Endothelial cell of umbilical vein (primary cell): ENCODE measurements around the gene POLN. TPM values are rescaled to one million over a fixed set of nuclear protein-coding genes. Genes with fewer than 3 reads are reported as not detected.
"Not testable (repeated sequence)": the region's sequence is repeated elsewhere in the genome, so short reads cannot be mapped to it uniquely, and the experiment has no call there.

Source experiments
- BruUV-seq: library from RNA; stranded (reverse); fragments of 400-500 nt; replicated peaks from 2 replicates; lab custom pipeline; 2021; lab: Mats Ljungman, UMichigan
- CTCF ChIA-PET: fragments of 300-600, 350-600 bp; sonication (Branson Sonifier 250); formaldehyde crosslinking; loops from one replicate; lab custom pipeline; 2021; ENCODE audit warnings: antibody characterized with exemption, inconsistent platforms; lab: Charles Lee
- POLR2A ChIA-PET: fragments of 300-600, 350-600 bp; sonication (Branson Sonifier 250); formaldehyde crosslinking; loops from one replicate; lab custom pipeline; 2021; ENCODE audit warnings: antibody characterized with exemption, inconsistent platforms; lab: Charles Lee
- DNase-seq: peaks from one replicate; pipeline ENCODE4 v3.0.0-alpha.2; 2011; ENCODE audit warnings: low read depth, low spot score
- FAIRE-seq: peaks from 2 replicates; lab custom pipeline; 2011; peaks lifted over from hg19 to GRCh38; lab: Jason Lieb, UNC
- H2AFZ ChIP-seq: 2 replicates; pipeline ENCODE4 v1.6.0; 2012; ENCODE audit warnings: low read depth, low read length, control low read depth, inconsistent platforms
- H3K27ac ChIP-seq: 2 replicates; pipeline ENCODE4 v1.5.1; 2011; ENCODE audit warnings: low read depth, mild to moderate bottlenecking, control low read depth, low read length, moderate library complexity; ENCODE audit not compliant: insufficient read depth
- H3K27me3 ChIP-seq, 2 experiments: 2 replicates each; pipeline versions ENCODE4 v1.6.0 to v1.6.1; 2011; ENCODE audit warnings: low read length in 2 of 2, mixed read lengths in 1 of 2; ENCODE audit not compliant: control insufficient read depth in 2 of 2, insufficient read depth in 2 of 2
- H3K36me3 ChIP-seq, 2 experiments: 2 replicates in 1 of 2; 3 replicates in 1 of 2; pipeline ENCODE4 v1.5.1; 2011; ENCODE audit warnings: low read length in 2 of 2, mild to moderate bottlenecking in 1 of 2, moderate library complexity in 1 of 2; ENCODE audit not compliant: control insufficient read depth in 2 of 2, insufficient read depth in 2 of 2; ENCODE audit errors: extremely low read depth in 1 of 2
- H3K4me1 ChIP-seq: 3 replicates; pipeline ENCODE4 v1.5.1; 2011; ENCODE audit warnings: mild to moderate bottlenecking, low read length; ENCODE audit not compliant: control insufficient read depth, insufficient read depth; ENCODE audit errors: extremely low read depth
- H3K4me2 ChIP-seq: 2 replicates; pipeline ENCODE4 v1.6.1; 2011; ENCODE audit warnings: low read length, control low read depth, mixed read lengths; ENCODE audit not compliant: insufficient read depth
- H3K4me3 ChIP-seq, 3 experiments: fragments of 200-600 bp in 1 of 3; sonication (generic), shearing (Covaris generic) in 1 of 3; replicated peaks in 1 of 3; 2 replicates each; pipeline ENCODE4 v1.5.1; 2011 to 2016; ENCODE audit warnings: control low read depth in 3 of 3, low read length in 3 of 3, mild to moderate bottlenecking in 2 of 3, inconsistent platforms in 1 of 3, low read depth in 1 of 3, moderate library complexity in 1 of 3; ENCODE audit not compliant: insufficient read depth in 1 of 3
- H3K79me2 ChIP-seq: 2 replicates; pipeline ENCODE4 v1.6.0; 2012; ENCODE audit warnings: low read length, inconsistent platforms; ENCODE audit not compliant: control insufficient read depth, insufficient read depth
- H3K9ac ChIP-seq: replicated peaks from 2 replicates; pipeline ENCODE3; 2011; ENCODE audit warnings: low read length, control low read depth; ENCODE audit not compliant: insufficient read depth; ENCODE audit errors: extremely low read depth
- H3K9me1 ChIP-seq: replicated peaks from 3 replicates; pipeline ENCODE4 v1.6.0; 2011; ENCODE audit warnings: mild to moderate bottlenecking, low read length; ENCODE audit not compliant: control insufficient read depth, insufficient read depth; ENCODE audit errors: extremely low read depth
- H3K9me3 ChIP-seq: replicated peaks from 2 replicates; pipeline ENCODE4 v1.5.1; 2012; ENCODE audit warnings: low read length, inconsistent platforms; ENCODE audit not compliant: control insufficient read depth, insufficient read depth
- H4K20me1 ChIP-seq: replicated peaks from 2 replicates; pipeline ENCODE3; 2011; ENCODE audit warnings: mild to moderate bottlenecking, low read length; ENCODE audit not compliant: control insufficient read depth, insufficient read depth; ENCODE audit errors: extremely low read depth
- EZH2 ChIP-seq: IDR thresholded peaks from 2 replicates; pipeline ENCODE4 v1.6.1; 2012; ENCODE audit warnings: borderline replicate concordance, low read depth, mild to moderate bottlenecking, moderate library complexity, low read length, inconsistent platforms; ENCODE audit not compliant: severe bottlenecking
- FOS ChIP-seq: IDR thresholded peaks from 2 replicates; pipeline ENCODE4 v1.6.1; 2011; ENCODE audit warnings: mild to moderate bottlenecking, low read length, moderate library complexity, borderline replicate concordance; ENCODE audit not compliant: insufficient read depth
- GATA2 ChIP-seq: IDR thresholded peaks from 2 replicates; pipeline ENCODE4 v1.7.0; 2011; ENCODE audit warnings: low read depth, mild to moderate bottlenecking, moderate library complexity, mixed read lengths, low read length; ENCODE audit not compliant: insufficient read length, insufficient read depth
- JUN ChIP-seq: IDR thresholded peaks from 2 replicates; pipeline ENCODE4 v1.6.1; 2011; ENCODE audit warnings: borderline replicate concordance, low read depth; ENCODE audit not compliant: insufficient read length, insufficient read depth
- MAX ChIP-seq: IDR thresholded peaks from 2 replicates; pipeline ENCODE4 v1.6.1; 2011; ENCODE audit not compliant: insufficient read depth, insufficient read length
- MYC ChIP-seq: IDR thresholded peaks from one replicate; pipeline ENCODE4 v1.6.1; 2011; ENCODE audit warnings: mild to moderate bottlenecking, low read depth, low read length
- POLR2A ChIP-seq: IDR thresholded peaks from 2 replicates; pipeline ENCODE4 v1.6.1; 2012; ENCODE audit warnings: low read depth, mild to moderate bottlenecking, control low read depth, low read length
- POLR2AphosphoS5 ChIP-seq: IDR thresholded peaks from 2 replicates; pipeline ENCODE4 v1.6.1; 2012; ENCODE audit warnings: low read depth, mild to moderate bottlenecking, control low read depth, low read length, moderate library complexity; ENCODE audit not compliant: insufficient read depth
- dilution Hi-C: fragments of 300-500 bp; cut with MboI; formaldehyde crosslinking; loops from one replicate; pipeline ENCODE4 v1.15.0; 2019; ENCODE audit warnings: low sequenced_read_pairs; ENCODE audit not compliant: extremely low pct_ligation_motif_present
- intact Hi-C: fragments of 100-400 bp; cut with micrococcal nuclease; formaldehyde crosslinking; loops from one replicate; pipeline ENCODE4 v1.10.0; 2022
- polyA plus RNA-seq, 4 experiments: library from polyadenylated mRNA; depleted of rRNA in 3 of 4; stranded (reverse) in 3 of 4; unstranded in 1 of 4; fragments of >200 nt; gene quantifications; 2 replicates each; pipeline versions ENCODE4 v1.2.1 to v1.2.3, GENCODE V29; 2011 to 2012; ENCODE audit warnings: missing spikeins in 1 of 4
- total RNA-seq: library from RNA; stranded (reverse); gene quantifications from 2 replicates; pipeline ENCODE4 v1.2.3, GENCODE V29; 2021
- TF ChIP-seq, protein P1 (sequence below), 2 donors: IDR thresholded peaks; 1 replicate in 1 of 2; 2 replicates in 1 of 2; pipeline ENCODE4 v1.5.1; 2011; ENCODE audit warnings: low read length in 2 of 2, mild to moderate bottlenecking in 2 of 2, moderate library complexity in 2 of 2, control low read depth in 1 of 2, inconsistent platforms in 1 of 2, low read depth in 1 of 2; ENCODE audit not compliant: insufficient read depth in 1 of 2; ENCODE audit errors: extremely low read depth in 1 of 2

Gene POLN
- total and polyA plus RNA-seq, 2 donors (not counting 3 experiments of a cell fraction or from before 2014, with no cell fraction given) = 1.3 to 4.2 TPM

DNA sequence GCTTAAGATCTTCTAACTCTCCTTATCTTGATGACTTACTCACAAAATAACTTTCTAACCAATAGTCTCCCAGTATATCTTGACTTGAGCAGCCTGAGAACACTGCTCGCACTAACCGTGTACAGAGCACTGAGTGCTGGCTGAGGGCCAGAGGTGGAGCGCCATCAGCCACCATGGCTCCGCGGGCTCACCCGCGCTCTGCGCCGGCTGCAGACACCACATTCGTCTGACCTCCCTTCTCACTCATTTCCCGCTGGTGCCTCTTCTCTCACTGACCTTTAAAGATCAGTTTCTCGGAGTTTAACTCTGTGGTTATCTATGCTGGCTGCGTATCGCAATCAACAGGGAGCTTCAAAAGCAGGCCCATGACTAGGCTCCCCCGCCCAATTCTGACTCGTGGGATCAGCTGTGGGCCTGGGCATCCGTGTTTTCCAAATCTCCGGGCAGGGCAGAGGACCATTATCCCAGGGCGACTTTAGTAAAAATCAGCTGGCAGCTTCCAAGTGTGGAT is 78.6 kb downstream of the POLN start:
- H3K4me1 ChIP-seq = no peaks in the 10 kb centered on the region
- H3K9me1 ChIP-seq = no peaks in the 10 kb centered on the region
- no peak overlapping the region for H3K27ac ChIP-seq
- no TSS peak for BruUV-seq
- no peaks in the 10 kb centered on the region for H3K79me2 ChIP-seq
- H3K9me3 ChIP-seq = no peaks in the 10 kb centered on the region
- dilution Hi-C loops (no loop called here), intact Hi-C loops (no loop called here)
- H3K4me3 ChIP-seq = no peak overlapping the region
- FAIRE-seq (no peak), DNase-seq (no peak)
- H4K20me1 ChIP-seq = no peaks in the 10 kb centered on the region
- no peak overlapping the region for H2AFZ ChIP-seq
- no peaks in the 10 kb centered on the region for H3K27me3 ChIP-seq
- CTCF ChIA-PET = no interaction called here
- no peak for TF ChIP-seq POLR2AphosphoS5
- TF ChIP-seq MYC = no peak
- TF ChIP-seq GATA2 = no peak
- TF ChIP-seq, protein P1, sequence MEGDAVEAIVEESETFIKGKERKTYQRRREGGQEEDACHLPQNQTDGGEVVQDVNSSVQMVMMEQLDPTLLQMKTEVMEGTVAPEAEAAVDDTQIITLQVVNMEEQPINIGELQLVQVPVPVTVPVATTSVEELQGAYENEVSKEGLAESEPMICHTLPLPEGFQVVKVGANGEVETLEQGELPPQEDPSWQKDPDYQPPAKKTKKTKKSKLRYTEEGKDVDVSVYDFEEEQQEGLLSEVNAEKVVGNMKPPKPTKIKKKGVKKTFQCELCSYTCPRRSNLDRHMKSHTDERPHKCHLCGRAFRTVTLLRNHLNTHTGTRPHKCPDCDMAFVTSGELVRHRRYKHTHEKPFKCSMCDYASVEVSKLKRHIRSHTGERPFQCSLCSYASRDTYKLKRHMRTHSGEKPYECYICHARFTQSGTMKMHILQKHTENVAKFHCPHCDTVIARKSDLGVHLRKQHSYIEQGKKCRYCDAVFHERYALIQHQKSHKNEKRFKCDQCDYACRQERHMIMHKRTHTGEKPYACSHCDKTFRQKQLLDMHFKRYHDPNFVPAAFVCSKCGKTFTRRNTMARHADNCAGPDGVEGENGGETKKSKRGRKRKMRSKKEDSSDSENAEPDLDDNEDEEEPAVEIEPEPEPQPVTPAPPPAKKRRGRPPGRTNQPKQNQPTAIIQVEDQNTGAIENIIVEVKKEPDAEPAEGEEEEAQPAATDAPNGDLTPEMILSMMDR (IDR thresholded peaks at IDR 0.05; ENCODE audit: extremely low read depth in 1 of 2, insufficient read depth in 1 of 2, low read depth in 1 of 2, low read length in 2 of 2) = no peak
- no peak for TF ChIP-seq FOS
- no peak for TF ChIP-seq JUN
- no peak for TF ChIP-seq MAX
- no peak for TF ChIP-seq EZH2
- no peak for TF ChIP-seq POLR2A
- no peak overlapping the region for H3K4me2 ChIP-seq
- POLR2A ChIA-PET = interaction anchor here (0.9 kb wide), 1 partner anchor 9 kb away, joined by 3 read pairs; no protein-coding TSS in a partner anchor
- no peak overlapping the region for H3K9ac ChIP-seq
- no peaks in the 10 kb centered on the region for H3K36me3 ChIP-seq

- BruUV-seq, H4K20me1 ChIP-seq, H3K4me3 ChIP-seq, H3K4me2 ChIP-seq, H3K9me3 ChIP-seq, H3K27ac ChIP-seq, H3K4me1 ChIP-seq, H3K79me2 ChIP-seq, H3K27me3 ChIP-seq, H3K36me3 ChIP-seq, intact Hi-C loops, FAIRE-seq, dilution Hi-C loops, DNase-seq, H3K9me1 ChIP-seq, H3K9ac ChIP-seq, POLR2A ChIA-PET, H2AFZ ChIP-seq, CTCF ChIA-PET: not testable (repeated sequence)
These were observed 80.7 kb downstream of the POLN start for GRCh38 chr4:2161092-2161703.
